Measurements from ENCODE around the gene MAPK1.

DNA sequence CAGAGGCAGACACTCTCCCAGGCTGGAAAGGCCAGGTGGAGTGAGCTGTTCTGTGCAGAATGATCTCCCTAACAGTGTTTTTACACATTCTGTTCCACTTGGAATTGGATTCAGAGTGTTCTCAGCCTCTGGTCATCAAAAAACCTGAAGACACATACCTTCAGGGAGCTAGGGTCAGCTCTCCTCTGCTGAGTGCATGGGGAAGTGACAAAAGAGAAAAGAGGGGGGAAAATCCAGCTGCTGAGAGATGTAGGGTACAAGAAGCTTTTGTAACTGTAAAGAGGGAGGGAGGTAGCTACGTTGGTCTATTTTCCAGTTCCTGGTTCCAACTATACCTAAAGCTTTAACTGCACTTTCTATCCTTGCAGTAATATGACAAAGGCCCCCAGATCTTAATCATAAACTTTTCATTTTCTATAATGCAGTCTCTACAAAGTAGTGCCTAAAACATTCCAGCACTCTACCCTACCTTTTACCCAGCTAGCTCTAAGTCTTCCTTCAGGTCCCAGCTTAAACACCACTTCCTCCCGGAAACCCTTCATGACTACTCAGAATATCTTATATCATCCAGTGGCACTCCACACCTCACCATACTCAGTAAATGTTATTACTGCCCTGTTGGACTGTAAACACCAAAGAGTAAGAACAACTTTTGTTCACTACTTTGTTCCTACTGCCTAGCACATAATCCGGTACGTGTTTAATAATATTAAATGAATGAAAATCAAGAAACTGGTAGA, 9.2 kb downstream of the MAPK1 start:
- TF ChIP-seq CTCF (IDR thresholded peaks at IDR 0.05) (no peak), POLR2A (IDR thresholded peaks at IDR 0.05) (no peak)

Measured in uterus (tissue), 2 donors.